Endometrial microvascular endothelial cells (primary cell): Measurements from ENCODE around the gene DPP4. TPM values are rescaled to one million over a fixed set of nuclear protein-coding genes. Genes with fewer than 3 reads are reported as not detected.

Experiments
- total RNA-seq: library from RNA; depleted of rRNA; stranded (reverse); fragments of >200 nt; gene quantifications from one replicate; pipeline ENCODE4 v1.2.3, GENCODE V29; 2015; ENCODE audit errors: inconsistent ontology term

DPP4 gene
- total RNA-seq, 1 donor from 2014 or later: 99.1 TPM

Other genes starting within 250 kb of the DPP4 start
- gene GCG, start 78.0 kb upstream of the DPP4 start, total RNA-seq: not detected
- 30.1 TPM for gene FAP, start 169.2 kb upstream of the DPP4 start, total RNA-seq
- 24.3 TPM for gene IFIH1, start 244.5 kb upstream of the DPP4 start, total RNA-seq